GM21447 (cell line): Measurements from ENCODE around the gene EPB41L2.
"Not testable (repeated sequence)": the region's sequence is repeated elsewhere in the genome, so short reads cannot be mapped to it uniquely, and the experiment has no call there.

Experiments
- ATAC-seq: cut with Tn5 transposase; IDR thresholded peaks from one replicate; pipeline ENCODE4 v1.9.1; 2021; ENCODE audit not compliant: unreplicated experiment

Gene EPB41L2

GRCh38 chr6:130920969-130921368 is 142.1 kb downstream of the EPB41L2 start:
- ATAC-seq = no peak

GRCh38 chr6:130918171-130918570 is 144.9 kb downstream of the EPB41L2 start:
- ATAC-seq = no peak

GRCh38 chr6:130915606-130916005 is 147.4 kb downstream of the EPB41L2 start:
- ATAC-seq = not testable (repeated sequence)

GRCh38 chr6:130913120-130913519 is 149.9 kb downstream of the EPB41L2 start:
- peak; percentile 92 for ATAC-seq

GRCh38 chr6:130912434-130912833 is 150.6 kb downstream of the EPB41L2 start:
- ATAC-seq = no peak

GRCh38 chr6:130908958-130909357 is 154.1 kb downstream of the EPB41L2 start:
- ATAC-seq = no peak

- peak; percentile 72 for ATAC-seq
These were observed 154.9 kb downstream of the EPB41L2 start for GRCh38 chr6:130908188-130908587.

GRCh38 chr6:130907687-130908086 is 155.4 kb downstream of the EPB41L2 start:
- peak; percentile 6 for ATAC-seq

- ATAC-seq = no peak
These were observed 156.2 kb downstream of the EPB41L2 start for GRCh38 chr6:130906736-130907381.

GRCh38 chr6:130903602-130904001 is 159.4 kb downstream of the EPB41L2 start:
- ATAC-seq = no peak

GRCh38 chr6:130903007-130903406 is 160.0 kb downstream of the EPB41L2 start:
- no peak for ATAC-seq

GRCh38 chr6:130900913-130901312 is 162.1 kb downstream of the EPB41L2 start:
- ATAC-seq = no peak

GRCh38 chr6:130896249-130896648 is 166.8 kb downstream of the EPB41L2 start:
- no peak for ATAC-seq

- no peak for ATAC-seq
These were observed 167.5 kb downstream of the EPB41L2 start for GRCh38 chr6:130895516-130895915.

GRCh38 chr6:130893766-130894165 is 169.3 kb downstream of the EPB41L2 start:
- ATAC-seq = no peak

GRCh38 chr6:130893277-130893676 is 169.8 kb downstream of the EPB41L2 start:
- no peak for ATAC-seq

- no peak for ATAC-seq
These were observed 172.5 kb downstream of the EPB41L2 start for GRCh38 chr6:130890521-130890971.

- no peak for ATAC-seq
These were observed 173.6 kb downstream of the EPB41L2 start for GRCh38 chr6:130889423-130889822.

GRCh38 chr6:130888246-130888645 is 174.8 kb downstream of the EPB41L2 start:
- no peak for ATAC-seq

GRCh38 chr6:130886966-130887365 is 176.1 kb downstream of the EPB41L2 start:
- no peak for ATAC-seq

- ATAC-seq = peak; percentile 90
These were observed 177.5 kb downstream of the EPB41L2 start for GRCh38 chr6:130885392-130886192.

GRCh38 chr6:130882370-130882769 is 180.7 kb downstream of the EPB41L2 start:
- no peak for ATAC-seq
